Measurements from ENCODE around the gene C1orf94. TPM values are rescaled to one million over a fixed set of nuclear protein-coding genes. Genes with fewer than 3 reads are reported as not detected.

Gene C1orf94
- total RNA-seq, 1 donor from 2014 or later = not detected

Other genes starting within 250 kb of the C1orf94 start
- 0.27 TPM for gene CSMD2, start 11.7 kb upstream of the C1orf94 start, total RNA-seq (ENCODE audit: unreplicated experiment)

Data from glutamatergic neuron (in vitro differentiated cells).